Pons (tissue), 1 donor: ENCODE measurements around the gene EGR2.
A peak's percentile ranks its signal among the peaks of the same experiment; 100 is the strongest.

ENCODE experiments used
- DNase-seq: peaks from one replicate; pipeline ENCODE4 v3.0.0-alpha.2; 2016; ENCODE audit warnings: low spot score

EGR2 gene

GRCh38 chr10:62816331-62817120 is at the start of gene EGR2:
Gene EGR2 (minus strand): TSS chr10:62816366. CDS start chr10:62816029, 337 bp downstream.
- peak; percentile 96 for DNase-seq

- no peak for DNase-seq
Measured at GRCh38 chr10:62862447-62862846, 46.3 kb upstream of the EGR2 start.

GRCh38 chr10:62861507-62861906 is 45.3 kb upstream of the EGR2 start:
- DNase-seq = no peak

DNA sequence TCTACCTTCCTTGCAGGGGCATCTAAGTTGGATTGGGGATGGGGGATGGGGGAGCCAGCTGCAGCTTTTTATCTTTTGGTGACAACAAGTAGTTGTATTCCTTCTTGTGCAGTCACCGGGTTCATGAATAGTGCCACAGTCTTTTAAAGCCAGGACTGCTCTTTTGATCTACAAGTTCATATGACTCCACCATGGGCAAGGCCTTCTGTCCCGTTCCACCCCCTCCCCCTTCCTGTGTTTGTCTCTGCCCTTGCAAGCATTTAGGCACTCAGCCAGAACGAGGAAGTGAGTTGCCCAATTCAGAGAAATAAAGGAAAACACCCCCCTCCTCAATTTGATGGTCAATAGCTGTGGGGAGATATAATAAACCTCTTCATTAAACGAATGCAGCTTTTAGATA is 44.8 kb upstream of the EGR2 start:
- DNase-seq = peak; percentile 42

DNA sequence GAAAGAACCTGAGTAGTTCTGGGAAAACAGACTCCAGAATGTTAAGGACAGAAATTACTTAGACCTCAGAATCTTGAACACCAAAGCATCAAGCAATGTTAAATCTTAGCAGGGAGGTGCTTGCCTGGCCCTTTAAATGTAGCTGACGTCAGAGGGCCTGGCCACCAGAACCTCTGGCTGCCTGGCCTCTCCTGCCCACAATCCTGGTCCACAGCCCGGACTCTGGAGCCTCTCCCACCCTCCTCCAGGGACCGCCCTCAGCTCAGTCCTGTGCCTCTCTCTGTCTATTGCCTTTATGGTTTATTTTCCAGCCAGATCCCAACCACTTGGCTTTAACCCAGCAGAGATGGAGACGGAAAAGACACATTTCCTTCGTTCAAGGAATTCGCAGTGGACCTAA is 42.2 kb upstream of the EGR2 start:
- no peak for DNase-seq

GRCh38 chr10:62856021-62856420 is 39.9 kb upstream of the EGR2 start:
- DNase-seq = no peak

GRCh38 chr10:62853710-62854109 is 37.5 kb upstream of the EGR2 start:
- peak; percentile 12 for DNase-seq

GRCh38 chr10:62852961-62853702 is 37.0 kb upstream of the EGR2 start:
- DNase-seq = peak; percentile 28

DNA sequence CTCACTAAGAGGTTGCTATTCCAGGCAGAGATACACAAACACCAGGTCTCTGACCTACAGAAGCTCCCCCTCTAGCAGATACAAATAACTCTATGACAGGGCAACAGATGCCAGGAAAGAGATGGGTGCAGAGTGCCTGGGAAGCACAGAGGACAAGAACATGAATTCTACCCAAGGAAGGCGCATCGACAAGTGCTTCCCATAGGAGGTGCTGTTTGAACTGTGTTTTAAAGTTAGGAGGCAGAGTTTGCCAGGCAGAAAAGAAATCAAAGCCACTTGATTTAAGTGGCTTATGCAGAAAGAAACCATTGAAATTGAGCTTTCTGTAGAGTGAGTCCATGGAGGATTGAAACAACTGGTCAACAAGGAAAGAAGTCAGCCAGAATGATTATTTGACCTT is 35.3 kb upstream of the EGR2 start:
- DNase-seq = no peak

- DNase-seq = peak; percentile 71
Measured at GRCh38 chr10:62850646-62851045, 34.5 kb upstream of the EGR2 start.

DNA sequence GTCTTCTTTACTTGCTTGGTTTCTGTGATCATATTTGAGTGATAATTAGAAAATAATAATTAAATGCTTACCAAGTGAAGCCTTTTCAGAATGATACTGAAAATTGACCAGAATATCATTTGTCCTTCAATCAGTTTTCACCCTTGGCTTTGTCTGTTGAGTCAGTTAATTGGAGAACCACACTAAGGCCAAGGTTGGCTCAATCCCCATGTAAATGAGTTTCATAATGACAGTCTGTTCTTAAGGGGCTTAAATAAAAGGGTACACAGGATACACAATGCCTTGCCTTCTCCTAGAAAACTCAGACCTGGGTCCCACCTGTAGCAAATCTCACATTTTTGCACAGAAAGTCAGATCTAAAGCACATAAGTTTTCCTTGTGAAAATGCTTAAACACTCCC is 31.3 kb upstream of the EGR2 start:
- DNase-seq = no peak

DNA sequence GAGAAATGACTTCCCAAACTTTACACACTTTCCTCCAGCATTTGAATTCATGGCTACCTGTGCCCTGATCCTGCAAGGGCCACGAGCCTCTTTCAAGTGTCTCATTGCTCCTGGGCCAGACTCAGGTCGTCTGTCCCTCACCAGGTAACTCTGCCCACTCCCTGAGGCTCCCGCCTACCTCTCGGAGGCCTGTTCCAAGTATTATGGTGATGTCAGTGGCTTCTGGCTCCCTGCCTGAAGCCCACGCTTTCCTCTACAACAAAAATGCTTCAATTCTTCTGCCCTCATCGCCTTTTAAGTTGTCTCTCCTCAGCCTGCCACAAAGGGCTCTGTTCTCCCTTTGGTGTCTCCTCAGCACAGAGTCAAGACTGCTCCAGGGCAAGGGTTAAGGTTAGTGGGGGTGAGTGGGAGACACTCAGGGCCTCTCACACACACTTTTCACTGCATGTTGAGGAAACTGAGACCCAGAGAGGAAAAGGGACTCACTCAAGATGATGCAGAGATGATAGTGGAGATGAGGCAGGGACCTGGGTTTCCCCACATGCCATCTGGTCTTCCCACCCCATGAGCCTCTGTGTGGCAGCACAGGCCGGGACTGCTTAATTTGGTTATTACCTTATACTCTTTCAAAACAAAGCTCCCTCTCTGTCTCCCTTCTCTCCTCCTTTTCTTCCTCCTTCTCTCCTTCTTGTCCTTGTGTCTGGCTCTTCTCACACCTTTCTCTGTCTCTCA is 28.3 kb upstream of the EGR2 start:
- DNase-seq = no peak

DNA sequence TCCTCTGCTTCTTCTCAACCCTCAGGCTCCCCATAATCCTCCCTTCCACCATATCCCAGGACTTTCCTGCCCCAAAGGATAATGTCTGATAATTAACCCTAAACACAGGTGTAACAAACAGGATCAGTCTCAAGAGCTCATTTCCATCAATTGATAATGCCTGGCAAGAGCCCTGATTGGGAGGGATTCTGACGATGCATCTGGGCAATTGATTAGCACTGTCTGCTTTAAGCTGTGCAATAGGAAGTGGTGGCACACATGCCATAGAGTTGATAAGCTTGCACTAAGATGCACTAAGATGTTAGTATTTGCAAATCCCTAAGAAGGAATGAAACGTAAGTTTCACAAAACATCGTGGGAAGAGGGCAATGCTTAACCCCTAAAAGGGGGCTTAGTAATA is 27.4 kb upstream of the EGR2 start:
- DNase-seq = no peak

DNA sequence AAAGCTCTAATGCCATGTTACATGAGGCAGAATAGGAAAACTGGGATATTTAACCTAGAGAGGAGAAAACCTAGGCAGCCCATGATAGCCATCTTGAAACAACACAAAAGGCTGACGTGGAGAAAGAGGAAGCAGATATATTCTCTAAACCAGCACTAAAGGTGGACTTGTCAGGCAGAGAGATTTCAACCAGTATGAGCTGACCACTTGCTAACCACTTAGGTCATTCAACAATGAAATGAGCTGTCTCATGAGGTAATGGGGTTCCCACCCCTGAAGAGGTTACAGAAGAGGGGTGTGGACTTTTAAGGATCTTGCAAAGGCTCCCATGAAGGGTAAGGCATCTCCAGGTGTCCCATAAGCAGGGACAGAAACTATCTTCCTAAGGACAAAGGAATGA is 26.8 kb upstream of the EGR2 start:
- DNase-seq = no peak

GRCh38 chr10:62839590-62839989 is 23.4 kb upstream of the EGR2 start:
- DNase-seq = no peak

GRCh38 chr10:62831346-62831745 is 15.2 kb upstream of the EGR2 start:
- no peak for DNase-seq

- peak; percentile 45 for DNase-seq
Measured at GRCh38 chr10:62830679-62831078, 14.5 kb upstream of the EGR2 start.

- DNase-seq = no peak
Measured at GRCh38 chr10:62829622-62830021, 13.5 kb upstream of the EGR2 start.

DNA sequence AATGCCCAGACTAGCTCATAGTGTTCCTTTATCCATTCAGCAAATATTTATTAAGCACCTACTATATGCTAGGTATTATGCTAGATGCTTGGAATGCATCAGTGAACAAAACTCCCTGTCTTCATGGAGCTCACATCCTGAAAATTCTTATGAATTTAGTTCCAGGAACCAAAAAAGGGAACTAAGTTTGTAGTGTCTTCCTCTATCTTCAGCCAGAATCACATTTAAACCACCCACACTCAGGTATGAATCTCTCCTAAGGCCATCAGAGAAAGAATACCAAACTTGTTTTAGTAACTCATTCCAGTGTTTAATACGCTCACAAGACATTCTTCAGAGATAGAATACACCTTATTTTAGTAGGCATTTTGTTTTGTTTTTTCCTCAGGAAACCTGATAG is 10.1 kb upstream of the EGR2 start:
- DNase-seq = no peak

GRCh38 chr10:62820586-62820985 is 4.4 kb upstream of the EGR2 start:
- no peak for DNase-seq

DNA sequence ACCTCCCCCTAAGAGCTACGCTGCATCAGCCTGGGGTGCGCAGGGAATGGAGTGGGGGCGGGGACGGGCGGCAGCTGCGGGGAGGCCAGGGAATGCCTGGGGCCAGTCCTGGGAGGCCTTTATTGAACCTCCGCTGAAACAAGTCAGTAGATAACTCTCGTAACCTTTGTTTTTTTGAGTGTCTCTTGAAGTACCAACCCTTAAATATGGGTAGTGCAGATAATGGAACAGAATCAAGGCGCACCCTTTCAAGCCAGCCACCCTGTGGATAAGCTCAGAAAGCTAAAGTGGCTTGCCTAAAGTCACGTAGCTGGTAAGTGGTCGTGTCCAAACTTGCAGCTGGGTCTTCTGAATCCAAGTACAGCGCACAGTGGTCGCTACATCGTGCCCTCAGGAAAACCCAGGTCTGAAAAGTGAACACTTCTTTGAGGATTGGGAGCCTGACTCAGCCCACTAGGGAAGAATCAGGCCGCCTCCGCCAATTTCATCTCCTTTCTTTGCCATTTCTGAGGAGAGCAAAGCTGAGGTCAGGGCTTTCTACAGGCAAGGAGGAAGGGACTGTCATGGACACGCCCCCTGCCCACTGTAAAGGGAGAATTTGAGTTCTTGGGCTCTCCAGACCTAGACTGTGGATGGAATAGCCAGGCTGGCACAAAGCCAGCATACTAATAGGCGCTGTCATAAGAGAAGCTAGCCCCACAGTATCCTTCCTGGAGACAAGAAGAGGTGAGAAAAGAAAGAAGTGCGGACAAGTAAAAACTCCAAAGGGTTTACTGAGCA is 3.2 kb upstream of the EGR2 start:
- DNase-seq = no peak

DNA sequence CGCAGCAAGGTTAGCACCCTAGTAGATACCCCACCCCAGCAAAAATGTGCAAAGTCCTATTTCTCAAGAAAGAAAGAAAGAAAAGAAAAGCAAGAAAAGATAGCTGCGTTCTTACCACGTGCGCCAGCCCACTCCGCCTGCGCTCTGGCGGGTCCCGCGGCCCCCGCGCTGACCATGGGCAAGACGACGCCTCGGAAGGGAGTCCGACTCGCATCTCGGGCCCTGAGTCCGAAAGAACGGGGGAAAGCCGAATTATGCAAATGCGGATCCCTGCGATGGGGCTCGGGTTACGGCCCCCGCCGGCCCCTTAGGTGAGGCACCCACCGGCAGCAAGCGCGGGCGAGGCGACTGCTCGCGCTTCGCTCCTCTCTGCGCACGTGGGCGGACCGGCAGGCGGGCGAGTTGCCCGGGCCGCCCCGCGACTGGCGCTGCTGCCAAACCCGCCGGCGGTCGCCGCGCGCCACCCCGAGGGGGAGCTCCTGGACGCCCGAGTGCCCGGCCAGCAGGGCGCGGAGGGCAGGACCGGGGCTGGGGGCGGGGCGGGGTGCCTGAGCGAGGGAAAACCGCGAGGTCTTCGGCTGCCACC is 2.4 kb upstream of the EGR2 start:
- no peak for DNase-seq
